ENCODE measurements around the gene USP10. TPM values are rescaled to one million over a fixed set of nuclear protein-coding genes. Genes with fewer than 3 reads are reported as not detected.
"Not testable (repeated sequence)": the region's sequence is repeated elsewhere in the genome, so short reads cannot be mapped to it uniquely, and the experiment has no call there.

USP10 gene
- total RNA-seq, 6 experiments from 2014 or later: 41.5 to 53.2 (median 44.6) TPM

DNA sequence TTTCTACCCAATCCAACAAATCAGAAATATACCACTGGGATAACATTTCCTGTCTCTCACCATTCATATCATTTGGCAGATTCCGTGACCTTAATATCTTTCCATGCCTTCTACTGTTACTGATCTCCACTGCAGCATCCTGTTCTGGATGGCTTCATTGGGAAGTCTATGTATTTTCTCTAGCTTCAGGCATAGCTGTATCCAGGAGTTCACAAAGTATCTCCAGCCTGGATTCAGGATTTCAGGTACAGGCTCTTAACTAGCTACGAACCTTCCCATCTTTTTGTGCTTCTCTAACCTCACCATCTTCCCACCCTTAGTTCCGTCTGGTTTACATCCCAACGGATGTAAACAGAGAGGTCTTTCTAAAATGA lies 15.2 kb upstream of the USP10 start:
- DNase-seq (no peak), ATAC-seq (no peak)
- intact Hi-C loops (cut with DNase I): no loop called here
- H3K9me3 ChIP-seq: no peaks in the 10 kb centered on the region
- 71% methylated on average over 4 of the region's 4 CpGs for WGBS (ENCODE audit: insufficient coverage, low coverage, low lambda C conversion rate, missing lambda C conversion rate)
- H3K36me3 ChIP-seq: no peaks in the 10 kb centered on the region
- TF ChIP-seq, protein P1, sequence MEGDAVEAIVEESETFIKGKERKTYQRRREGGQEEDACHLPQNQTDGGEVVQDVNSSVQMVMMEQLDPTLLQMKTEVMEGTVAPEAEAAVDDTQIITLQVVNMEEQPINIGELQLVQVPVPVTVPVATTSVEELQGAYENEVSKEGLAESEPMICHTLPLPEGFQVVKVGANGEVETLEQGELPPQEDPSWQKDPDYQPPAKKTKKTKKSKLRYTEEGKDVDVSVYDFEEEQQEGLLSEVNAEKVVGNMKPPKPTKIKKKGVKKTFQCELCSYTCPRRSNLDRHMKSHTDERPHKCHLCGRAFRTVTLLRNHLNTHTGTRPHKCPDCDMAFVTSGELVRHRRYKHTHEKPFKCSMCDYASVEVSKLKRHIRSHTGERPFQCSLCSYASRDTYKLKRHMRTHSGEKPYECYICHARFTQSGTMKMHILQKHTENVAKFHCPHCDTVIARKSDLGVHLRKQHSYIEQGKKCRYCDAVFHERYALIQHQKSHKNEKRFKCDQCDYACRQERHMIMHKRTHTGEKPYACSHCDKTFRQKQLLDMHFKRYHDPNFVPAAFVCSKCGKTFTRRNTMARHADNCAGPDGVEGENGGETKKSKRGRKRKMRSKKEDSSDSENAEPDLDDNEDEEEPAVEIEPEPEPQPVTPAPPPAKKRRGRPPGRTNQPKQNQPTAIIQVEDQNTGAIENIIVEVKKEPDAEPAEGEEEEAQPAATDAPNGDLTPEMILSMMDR (IDR thresholded peaks at IDR 0.05): no peak
- no peak for TF ChIP-seq POLR2A (IDR thresholded peaks at IDR 0.05)
- H3K27me3 ChIP-seq: no peaks in the 10 kb centered on the region
- no peak overlapping the region for H3K27ac ChIP-seq
- H3K4me3 ChIP-seq: no peak overlapping the region
- H3K4me1 ChIP-seq: no peaks in the 10 kb centered on the region

DNA sequence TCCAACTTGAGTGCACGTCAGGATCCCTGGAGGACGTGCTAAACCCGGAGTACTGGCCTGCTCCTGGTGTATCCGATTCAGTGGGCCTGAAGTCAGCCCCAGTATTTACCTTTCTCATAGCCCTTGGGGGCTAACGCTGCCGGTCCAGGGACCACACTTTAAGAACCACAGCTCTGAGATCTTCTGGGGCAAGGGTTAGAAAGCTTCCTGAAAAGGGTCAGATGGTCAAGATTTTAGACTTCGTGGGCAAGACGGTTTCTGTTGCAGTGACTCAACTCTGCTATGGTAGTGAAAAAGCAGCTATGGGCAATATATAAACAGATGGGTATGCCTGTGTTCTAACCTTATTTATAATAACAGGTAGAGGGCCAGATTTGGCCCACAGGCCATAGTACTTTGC lies 14.6 kb upstream of the USP10 start:
- intact Hi-C loops (cut with DNase I): no loop called here
- DNase-seq (no peak), ATAC-seq (no peak)
- no peak overlapping the region for H3K4me3 ChIP-seq
- H3K27ac ChIP-seq: no peak overlapping the region
- no peaks in the 10 kb centered on the region for H3K36me3 ChIP-seq
- WGBS (ENCODE audit: insufficient coverage, low coverage, low lambda C conversion rate, missing lambda C conversion rate): 52% methylated on average over 2 of the region's 8 CpGs
- no peak for TF ChIP-seq POLR2A (IDR thresholded peaks at IDR 0.05)
- TF ChIP-seq, protein P1 (IDR thresholded peaks at IDR 0.05): no peak
- H3K27me3 ChIP-seq: no peaks in the 10 kb centered on the region
- no peaks in the 10 kb centered on the region for H3K9me3 ChIP-seq
- no peaks in the 10 kb centered on the region for H3K4me1 ChIP-seq

DNA sequence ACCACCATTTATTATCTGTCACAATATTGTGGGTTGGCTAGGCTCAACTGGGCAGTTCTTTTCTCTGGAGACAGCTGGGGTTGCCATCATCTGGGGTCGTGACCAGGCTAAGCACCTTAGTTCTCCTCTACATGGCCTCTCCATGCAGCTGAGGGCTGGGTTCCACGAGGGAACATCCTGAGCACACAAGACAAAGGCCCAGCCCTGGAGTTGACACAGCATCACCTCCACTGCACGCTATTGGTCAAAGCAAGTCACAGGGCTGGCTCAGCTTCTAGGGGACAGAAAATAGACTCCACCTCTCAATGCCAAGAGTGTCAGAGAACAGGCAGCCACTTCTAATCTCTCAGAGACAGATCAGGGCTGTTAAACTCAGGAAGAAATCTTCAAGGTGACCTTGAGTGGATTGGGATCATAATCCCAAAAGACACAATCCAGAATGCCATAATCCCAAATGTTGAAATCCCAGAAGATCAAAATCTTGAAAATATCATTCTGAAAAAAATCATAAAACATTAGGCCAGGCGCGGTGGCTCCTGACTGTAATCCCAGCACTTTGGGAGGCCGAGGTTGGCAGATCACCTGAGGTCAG lies 13.0 kb upstream of the USP10 start:
- H3K27me3 ChIP-seq: no peaks in the 10 kb centered on the region
- no peak overlapping the region for H3K4me3 ChIP-seq
- no peak for TF ChIP-seq POLR2A (IDR thresholded peaks at IDR 0.05)
- TF ChIP-seq, protein P1 (IDR thresholded peaks at IDR 0.05): no peak
- no peaks in the 10 kb centered on the region for H3K36me3 ChIP-seq
- no peak overlapping the region for H3K27ac ChIP-seq
- ATAC-seq: no peak
- intact Hi-C loops (cut with DNase I): no loop called here
- 95% methylated on average over 3 of the region's 6 CpGs for WGBS (ENCODE audit: insufficient coverage, low coverage, low lambda C conversion rate, missing lambda C conversion rate)
- H3K4me1 ChIP-seq: peaks cover 0 to 2% (median 0%) of the 10 kb centered on the region in 4 donors
- no peak for DNase-seq
- no peaks in the 10 kb centered on the region for H3K9me3 ChIP-seq

DNA sequence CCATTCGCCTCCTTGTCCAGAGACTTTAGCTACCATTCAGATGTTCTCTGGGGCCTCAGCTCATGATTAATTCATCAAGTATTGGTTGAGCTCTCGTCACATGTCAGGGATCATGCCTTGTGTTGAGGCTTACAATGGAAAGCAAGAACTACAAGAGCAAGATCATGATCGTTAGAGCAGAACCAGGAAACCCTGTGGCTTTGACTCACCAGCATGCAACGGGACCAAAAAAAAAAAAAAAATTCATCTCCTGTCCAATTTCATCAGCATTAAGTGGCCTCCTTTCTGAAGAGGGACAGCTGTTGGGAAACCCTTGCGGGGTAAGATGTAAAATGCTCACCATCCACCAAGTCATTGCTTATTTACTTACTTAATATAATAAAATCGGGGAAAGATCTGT lies 12.1 kb upstream of the USP10 start:
- no peaks in the 10 kb centered on the region for H3K36me3 ChIP-seq
- no peaks in the 10 kb centered on the region for H3K9me3 ChIP-seq
- H3K27me3 ChIP-seq: no peaks in the 10 kb centered on the region
- intact Hi-C loops (cut with DNase I): no loop called here
- H3K27ac ChIP-seq: no peak overlapping the region
- H3K4me1 ChIP-seq: peaks cover 0 to 2% (median 0%) of the 10 kb centered on the region in 4 donors
- DNase-seq (no peak), ATAC-seq (no peak)
- no peak overlapping the region for H3K4me3 ChIP-seq
- no peak for TF ChIP-seq POLR2A (IDR thresholded peaks at IDR 0.05)
- TF ChIP-seq, protein P1 (IDR thresholded peaks at IDR 0.05): no peak
- WGBS (ENCODE audit: insufficient coverage, low coverage, low lambda C conversion rate, missing lambda C conversion rate): 70% methylated on average over 6 of the region's 6 CpGs

DNA sequence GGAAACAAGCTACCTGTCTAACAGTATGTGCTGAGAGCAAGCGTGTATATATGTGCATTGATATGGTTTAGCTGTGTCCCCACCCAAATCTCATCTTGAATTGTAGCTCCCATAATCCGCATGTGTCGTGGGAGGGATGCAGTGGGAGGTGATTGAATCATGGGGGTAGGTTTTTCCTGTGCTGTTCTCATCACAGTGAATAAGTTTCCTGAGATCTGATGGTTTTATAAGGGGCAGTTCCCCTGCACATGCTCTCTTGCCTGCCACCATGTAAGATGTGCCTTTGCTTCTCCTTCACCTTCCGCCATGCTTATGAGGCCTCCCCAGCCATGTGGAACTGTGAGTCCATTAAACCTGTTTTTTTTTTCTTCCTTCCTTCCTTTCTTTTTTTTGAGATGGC lies 11.6 kb upstream of the USP10 start:
- WGBS (ENCODE audit: insufficient coverage, low coverage, low lambda C conversion rate, missing lambda C conversion rate): 85% methylated on average over 2 of the region's 4 CpGs
- H3K9me3 ChIP-seq; ATAC-seq; intact Hi-C loops (cut with DNase I); H3K27ac ChIP-seq; DNase-seq; H3K4me1 ChIP-seq; H3K36me3 ChIP-seq; H3K4me3 ChIP-seq; H3K27me3 ChIP-seq: not testable (repeated sequence)
